NOMO-1 (cell line): ENCODE results near the gene TFE3.

Source experiments
- DNase-seq, 2 experiments: peaks; one replicate each; lab custom pipeline; 2025; ENCODE audit not compliant: unreplicated experiment in 2 of 2; lab: John Stamatoyannopoulos, UW

The TFE3 gene, protein sequence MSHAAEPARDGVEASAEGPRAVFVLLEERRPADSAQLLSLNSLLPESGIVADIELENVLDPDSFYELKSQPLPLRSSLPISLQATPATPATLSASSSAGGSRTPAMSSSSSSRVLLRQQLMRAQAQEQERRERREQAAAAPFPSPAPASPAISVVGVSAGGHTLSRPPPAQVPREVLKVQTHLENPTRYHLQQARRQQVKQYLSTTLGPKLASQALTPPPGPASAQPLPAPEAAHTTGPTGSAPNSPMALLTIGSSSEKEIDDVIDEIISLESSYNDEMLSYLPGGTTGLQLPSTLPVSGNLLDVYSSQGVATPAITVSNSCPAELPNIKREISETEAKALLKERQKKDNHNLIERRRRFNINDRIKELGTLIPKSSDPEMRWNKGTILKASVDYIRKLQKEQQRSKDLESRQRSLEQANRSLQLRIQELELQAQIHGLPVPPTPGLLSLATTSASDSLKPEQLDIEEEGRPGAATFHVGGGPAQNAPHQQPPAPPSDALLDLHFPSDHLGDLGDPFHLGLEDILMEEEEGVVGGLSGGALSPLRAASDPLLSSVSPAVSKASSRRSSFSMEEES

DNA sequence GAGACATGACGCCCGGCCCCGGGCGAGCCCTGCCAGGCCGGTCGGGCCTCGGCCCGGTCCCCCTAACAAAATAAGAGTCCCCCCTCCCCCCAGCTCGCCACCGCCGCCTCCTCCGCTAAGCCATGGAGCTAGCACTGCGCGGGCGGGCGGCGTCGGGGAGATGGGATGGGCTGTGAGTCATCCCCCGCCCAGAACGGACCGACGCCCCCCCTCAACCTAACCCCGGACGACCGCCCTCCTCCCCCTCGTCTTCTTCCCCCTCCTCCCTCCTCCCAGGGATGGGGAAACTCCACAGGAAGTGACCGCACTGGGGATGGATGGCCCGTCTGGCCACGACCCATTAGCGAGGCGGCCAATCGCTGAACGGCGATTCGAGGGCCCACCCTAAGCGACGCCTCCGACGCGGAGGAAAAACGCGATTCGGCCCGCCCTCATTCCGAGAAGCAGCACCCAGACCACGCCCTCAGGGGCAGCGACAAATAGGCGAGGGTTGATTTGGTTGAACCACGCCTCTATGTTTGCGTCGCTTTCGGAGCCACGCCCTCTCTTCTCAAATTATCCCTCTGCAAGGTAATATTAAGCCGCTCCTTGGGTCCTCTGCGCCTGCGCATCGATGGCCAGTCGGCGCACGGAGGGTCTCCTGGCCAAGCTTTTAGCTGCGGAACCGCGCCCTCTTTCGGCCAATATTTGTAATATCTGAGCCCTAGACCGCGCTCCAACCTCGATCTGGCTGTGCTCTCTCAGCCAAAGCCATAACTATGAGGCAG is at the start of gene TFE3:
TSS of gene TFE3 (minus strand) at position 138 of the 767 bp plus-strand sequence. CDS start at position 7, 131 bp downstream.
- DNase-seq: peak; percentile 92 to 97

DNA sequence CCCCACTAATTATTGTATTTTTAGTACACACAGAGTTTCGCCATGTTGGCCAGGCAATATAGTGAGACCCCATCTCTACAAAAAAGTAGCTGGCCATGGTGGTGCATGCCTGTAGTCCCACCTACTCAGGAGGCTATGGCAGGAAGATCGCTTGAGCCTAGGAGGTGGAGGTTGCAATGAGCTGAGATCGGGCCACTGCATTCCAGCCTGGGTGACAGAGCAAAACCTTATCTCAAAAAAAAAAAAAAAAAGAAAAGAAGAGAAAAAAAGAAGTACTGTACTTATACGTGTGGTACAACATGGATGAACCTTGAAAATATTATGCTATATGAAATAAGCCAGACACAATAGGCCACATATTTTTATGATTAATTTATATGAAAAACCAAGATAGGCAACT is 46.4 kb upstream of the TFE3 start:
- DNase-seq: no peak

DNA sequence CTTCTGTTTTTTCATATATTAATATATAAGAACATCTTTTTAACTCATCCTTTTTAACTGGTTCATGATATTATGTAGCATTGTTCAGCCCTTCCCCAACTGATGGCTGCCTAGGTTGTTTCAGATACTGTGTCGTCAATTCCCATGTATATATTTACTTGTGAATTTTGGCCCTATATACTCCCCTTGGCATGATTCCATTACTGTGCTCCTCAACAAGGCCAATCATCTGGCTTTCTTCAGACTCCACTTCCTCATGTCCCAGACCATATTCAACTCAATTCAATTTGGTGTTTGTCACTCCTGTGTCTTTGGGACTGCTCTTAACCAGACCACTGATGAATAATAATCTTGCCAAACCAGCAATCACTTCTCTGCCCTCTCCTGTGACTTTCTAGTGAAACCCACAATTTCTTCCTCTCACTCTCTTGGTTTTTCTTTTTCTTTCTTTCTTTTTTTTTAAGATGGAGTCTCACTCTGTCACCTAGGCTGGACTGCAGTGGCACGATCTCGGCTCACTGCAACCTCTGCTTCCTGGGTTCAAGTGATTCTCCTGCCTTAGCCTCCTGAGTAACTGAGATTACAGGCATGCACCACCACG is 39.2 kb upstream of the TFE3 start:
- no peak for DNase-seq

DNA sequence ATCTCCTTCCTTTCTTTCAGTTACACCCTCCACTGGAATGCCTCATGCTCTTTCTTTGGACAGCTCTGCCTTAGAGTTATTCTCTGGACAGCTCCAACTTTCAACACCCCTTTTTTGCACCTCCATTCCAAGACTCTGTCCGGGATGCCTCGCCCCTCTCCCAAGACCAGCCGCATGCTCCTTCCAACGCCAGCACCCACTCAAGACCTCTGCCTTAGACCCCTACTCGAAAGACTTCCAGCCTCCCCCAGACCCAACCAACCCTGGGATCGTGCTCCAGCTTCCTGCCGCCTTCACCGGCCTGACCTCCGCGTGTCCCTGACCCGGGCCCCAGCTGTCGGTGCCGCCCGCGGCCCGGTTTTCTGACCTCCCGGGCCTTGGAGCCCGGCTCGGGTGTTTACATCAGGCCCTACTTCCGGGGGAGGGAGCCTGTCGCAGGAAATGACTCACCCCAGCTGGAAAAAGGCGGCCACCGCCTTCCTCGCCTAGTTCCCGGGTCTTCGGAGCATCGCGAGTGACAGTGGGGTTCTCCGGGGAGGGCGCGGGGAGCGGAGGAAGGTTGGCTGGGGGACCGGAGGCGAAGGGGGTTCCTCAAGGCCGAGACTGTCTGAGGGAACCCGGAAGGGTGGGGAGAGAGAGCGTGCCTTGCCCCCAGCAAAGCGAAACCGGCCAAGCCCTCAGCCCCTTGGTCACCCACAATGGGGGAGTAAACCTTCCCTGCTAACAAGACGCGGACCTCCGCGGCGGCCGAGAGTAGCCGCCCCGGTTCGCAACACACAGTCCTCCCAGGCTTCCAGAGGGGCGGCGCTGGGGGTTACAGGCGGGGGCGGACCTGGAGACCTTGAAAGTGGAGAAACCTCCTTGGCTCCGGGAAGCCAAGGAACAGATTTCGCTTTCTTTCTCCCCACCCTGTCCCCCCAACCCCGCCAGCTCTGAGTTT is 36.6 kb upstream of the TFE3 start, which contains the start of gene WDR45:
TSS of gene WDR45 (minus strand) at position 399 of the 940 bp plus-strand sequence. CDS start 1,792 bp downstream, outside the sequence.
- peak; percentile 47 to 56 for DNase-seq

DNA sequence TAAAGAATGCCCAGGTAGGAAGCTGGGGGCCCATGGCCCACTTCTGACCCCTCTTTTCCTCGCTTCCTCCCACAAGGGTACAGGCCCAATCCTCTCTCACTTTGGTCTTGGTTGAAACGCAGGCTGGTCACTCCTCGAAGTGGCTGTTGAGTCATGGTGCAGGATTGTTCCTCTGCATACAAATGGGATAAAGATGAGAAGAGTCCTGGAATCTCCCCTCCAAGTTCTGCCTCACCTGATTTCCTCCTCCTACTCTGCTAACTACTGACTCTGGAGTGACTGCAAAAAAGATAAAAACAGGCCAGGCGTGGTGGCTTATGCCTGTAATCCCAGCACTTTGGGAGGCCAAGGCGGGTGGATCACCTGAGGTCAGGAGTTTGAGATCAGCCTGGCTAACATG is 34.8 kb upstream of the TFE3 start:
- no peak for DNase-seq

DNA sequence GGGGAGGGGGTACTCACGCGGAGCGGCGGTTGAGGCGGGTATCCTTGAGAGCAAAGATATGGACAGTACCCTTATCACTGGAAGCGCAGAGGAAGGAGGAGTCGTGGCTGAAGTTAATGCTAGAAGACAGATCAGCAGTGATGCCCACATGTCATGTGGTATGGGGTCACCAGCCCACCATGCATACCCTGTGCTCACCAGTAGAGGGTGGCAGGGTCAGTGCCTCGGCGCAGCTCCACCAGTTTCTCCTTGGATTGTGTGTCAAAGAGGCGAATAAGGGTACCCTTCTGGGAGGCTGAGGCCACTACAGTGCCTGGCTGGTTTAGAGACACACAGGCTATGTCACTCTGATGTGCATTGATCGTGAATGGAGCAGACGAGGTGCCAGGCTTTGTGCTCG is 32.2 kb upstream of the TFE3 start:
- no peak for DNase-seq

DNA sequence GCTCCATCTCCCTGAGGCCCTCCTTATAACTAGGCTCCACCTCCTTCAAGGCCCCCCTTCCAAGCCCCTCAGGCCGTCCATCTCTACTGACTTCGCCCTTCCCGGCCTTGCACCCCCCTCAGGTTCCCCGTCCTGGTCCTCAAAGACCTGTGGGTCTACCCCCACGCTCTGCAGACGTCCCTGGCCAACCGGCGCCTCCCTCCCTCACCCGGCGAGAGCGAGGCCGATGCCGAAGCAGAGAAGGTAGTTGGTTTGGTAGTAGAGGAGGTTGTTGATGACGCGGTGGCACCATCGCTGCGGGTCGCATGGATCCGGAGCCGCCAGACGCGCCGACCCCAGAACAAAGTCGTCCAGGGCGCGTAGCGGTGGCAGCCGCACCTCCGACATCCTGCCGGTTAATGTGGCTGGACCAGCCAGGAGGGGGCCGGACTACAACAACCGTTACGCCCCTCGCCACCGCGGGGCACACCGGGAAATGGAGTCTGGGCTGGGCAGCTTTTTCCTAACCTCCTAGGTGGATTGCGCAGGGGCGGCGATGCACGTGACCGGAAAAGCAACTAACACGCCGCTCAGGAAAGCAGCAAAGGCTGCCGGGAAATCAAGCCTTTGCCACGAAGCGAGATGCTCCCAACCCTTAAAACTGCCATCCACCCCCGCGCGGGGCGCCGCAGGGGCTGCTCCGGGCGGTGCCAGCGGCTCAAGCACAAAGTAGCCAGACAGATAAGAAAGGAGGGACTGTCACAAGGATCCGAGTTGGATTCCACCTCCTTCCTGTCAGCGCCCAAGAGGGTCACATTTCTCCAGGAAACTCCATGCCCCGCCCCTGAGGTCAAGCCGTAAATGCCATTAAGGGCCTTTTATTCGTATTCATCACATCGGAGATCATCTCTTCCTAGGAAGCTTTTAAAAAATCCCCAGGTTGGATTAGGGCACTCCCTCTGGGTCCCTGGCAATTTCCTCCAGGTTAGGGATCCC is 30.7 kb upstream of the TFE3 start, which contains the start of gene PRAF2:
TSS of gene PRAF2 (minus strand) at position 402 of the 975 bp plus-strand sequence. CDS start at position 387, 15 bp downstream.
- peak; percentile 23 to 43 for DNase-seq

DNA sequence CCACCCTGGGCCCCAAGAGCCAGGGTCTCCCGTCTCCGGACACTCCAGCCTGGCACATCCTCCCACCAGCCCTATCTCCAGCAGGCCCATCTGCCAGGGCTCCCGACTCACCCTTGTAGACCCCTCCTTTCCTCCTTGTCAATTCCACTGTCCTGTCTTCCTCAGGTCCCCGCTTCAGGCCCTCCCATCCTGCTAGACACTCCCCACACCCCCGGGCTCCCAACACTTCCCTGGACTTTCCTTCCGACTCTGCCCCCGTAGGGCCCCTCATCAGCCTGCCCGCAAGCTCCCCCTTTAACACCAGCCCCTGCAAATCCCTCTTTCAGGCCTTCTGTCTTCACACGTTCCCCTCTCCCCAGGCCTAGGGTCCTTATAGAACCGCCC is 29.5 kb upstream of the TFE3 start:
- no peak for DNase-seq

DNA sequence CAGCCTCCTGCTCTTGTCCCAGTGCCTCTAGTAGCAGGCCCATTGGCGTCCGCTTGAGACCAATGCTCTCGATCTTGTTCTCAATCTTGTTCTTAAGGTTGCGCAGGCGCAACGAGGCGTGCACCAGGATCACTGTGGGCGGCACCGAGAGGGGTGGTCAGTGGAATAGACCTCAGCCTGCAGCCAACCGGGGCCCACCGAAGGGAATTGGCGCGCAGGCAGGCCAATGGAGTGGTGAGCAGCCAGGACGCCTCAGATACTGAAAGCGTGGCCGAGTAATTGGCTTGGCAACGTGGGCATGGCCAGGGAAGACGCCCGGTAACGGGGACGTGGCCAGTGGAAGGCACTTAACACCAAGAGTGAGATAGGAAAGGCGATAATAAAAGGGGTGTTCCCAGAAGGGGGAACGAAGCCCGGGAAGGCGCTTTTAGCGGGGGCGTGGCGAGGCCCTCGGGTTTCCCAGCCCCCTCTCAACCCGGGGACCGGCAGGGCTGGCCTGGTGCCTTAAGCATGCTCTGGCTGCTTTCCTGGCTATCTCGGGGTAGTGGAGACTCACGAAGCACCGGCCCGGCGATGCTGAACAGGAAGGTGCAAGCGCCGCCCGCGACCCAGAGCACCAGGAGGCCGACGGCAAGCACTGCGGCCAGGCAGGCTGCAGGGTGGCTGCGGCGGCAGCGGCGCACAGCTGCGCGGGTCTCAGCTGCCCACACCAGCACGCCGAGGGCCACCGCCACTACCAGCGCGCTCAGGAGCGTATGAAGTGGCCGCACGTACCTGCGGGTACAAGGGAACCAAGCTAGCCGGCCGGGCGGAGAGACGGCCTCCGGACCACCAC is 28.9 kb upstream of the TFE3 start:
- DNase-seq: no peak

DNA sequence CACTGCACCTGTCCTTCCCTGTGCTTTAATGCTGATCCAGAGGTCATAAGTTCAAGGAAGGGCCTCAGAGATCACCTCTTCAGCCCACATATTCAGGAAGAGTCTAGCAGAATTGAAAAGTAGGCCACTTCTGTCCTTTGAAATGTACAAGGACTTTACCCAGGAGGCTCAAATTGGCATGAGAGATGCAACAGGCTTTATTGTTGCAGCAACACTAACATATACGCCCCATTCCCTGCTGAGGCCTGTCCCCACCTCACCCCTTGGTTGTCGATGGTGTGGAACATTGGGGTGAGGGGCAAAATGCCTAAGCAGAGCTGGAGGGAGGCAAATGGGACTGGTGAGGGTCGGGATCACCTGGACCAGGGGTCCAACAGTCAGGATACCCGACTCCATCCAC is 27.8 kb upstream of the TFE3 start:
- DNase-seq: no peak

DNA sequence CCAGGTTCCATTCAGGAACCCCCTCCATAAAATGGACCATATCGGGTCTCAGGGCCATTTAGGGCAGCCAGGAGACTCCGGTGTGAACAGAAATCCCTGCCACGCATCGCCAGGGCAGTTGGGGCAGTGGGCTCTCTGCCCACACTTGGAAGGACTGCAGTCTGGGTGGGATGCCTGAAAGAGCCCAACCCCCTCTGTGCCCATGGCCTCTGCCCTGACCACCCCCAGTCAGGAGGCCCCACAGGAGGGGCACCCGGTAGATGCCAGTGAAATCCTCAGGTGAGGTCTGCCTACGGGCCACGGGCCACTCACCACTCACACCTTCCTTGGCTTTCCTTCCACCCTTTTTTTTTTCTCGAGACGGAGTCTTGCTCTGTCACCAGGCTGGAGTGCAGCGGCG is 25.9 kb upstream of the TFE3 start:
- DNase-seq: no peak

DNA sequence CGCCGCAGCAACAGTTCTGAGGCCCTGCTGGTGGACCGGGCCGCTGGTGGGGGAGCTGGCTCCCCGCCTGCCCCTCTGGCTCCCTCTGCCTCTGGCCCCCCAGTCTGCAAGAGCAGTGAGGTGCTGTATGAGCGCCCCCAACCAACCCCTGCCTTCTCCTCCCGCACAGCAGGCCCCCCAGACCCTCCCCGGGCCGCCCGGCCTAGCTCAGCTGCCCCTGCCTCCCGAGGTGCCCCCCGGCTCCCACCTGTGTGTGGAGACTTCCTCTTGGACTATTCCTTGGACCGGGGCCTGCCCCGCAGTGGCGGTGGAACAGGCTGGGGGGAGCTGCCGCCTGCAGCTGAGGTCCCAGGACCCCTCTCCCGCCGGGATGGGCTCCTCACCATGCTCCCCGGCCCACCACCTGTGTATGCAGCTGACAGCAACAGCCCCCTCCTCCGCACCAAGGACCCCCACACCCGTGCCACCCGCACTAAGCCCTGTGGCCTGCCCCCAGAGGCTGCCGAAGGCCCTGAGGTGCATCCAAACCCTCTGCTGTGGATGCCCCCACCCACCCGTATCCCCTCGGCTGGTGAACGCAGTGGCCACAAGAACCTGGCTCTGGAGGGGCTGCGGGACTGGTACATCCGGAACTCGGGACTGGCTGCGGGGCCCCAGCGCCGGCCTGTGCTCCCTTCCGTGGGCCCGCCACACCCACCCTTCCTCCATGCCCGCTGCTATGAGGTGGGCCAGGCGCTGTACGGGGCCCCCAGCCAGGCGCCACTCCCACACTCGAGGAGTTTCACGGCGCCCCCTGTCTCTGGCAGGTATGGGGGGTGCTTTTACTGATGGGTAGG is 24.3 kb upstream of the TFE3 start:
- no peak for DNase-seq

DNA sequence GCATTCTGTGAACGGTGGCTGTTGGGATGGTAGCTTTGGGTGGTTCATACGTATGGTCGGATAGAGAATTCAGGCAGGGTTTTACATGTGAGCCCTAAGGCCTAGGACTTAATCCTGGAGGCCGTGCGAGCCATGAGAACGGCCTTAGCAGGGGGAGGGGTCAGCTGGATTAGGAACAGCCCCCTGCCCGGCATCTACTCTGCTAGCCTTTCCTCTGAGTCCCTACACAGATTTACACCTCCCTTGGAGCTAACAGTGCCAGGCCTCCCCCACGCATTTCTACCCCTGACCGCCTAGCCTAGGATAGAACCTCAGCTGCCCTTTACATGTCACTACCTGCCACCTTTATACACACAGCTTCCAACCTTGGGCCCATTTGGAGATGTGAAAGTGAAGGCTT is 23.5 kb upstream of the TFE3 start:
- DNase-seq: no peak

DNA sequence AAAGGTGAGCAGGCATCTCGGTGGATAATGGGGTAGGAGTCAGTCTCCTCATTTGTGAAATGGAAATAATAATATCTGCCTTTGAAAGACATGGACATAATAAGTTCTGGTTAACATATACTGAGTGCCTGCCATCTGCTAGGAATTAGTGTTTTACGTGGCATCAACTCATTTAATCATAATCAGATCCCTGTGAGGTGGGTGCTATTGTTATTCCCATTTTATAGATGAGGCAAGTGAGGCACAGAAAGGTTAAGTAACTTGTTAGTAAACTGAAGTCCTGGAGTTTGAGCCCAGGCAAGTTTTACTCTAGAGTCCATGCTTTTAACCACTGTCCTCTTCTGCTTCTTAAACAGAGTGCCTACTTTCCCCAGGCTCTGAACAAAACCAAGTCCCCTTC is 23.1 kb upstream of the TFE3 start:
- no peak for DNase-seq

DNA sequence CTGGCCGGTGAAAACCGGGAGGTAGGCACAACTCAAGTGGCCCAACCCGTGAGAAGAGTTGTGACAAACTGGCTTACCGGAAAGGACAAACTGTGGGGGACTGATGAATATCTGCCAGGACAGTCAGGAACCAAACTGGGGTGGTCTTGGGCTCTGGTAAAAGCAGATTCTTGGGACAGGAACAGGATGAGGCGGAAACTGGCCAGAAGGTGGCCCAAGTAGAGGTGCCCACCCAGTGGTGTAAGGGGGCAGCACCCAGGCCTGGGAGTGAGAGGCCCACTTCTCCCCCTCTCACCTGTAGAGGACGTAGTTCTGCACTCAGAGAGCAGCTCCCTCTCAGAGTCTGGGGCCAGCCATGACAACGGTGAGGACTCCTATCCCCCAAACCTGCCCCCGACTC is 21.6 kb upstream of the TFE3 start:
- no peak for DNase-seq

DNA sequence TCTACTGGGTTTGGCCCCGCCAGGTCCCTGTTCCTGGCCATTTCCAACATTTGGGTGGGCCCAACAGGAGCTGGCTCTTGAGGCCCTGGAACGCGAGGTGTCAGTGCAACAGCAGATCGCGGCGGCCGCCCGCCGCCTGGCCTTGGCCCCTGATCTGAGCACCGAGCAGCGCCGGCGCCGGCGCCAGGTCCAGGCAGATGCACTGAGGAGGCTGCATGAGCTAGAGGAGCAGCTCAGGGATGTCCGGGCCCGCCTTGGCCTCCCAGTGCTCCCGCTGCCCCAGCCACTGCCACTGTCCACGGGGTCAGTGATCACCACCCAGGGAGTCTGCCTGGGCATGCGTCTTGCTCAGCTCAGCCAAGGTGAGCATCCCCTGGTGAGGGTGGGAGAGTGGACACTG is 21.1 kb upstream of the TFE3 start:
- no peak for DNase-seq

DNA sequence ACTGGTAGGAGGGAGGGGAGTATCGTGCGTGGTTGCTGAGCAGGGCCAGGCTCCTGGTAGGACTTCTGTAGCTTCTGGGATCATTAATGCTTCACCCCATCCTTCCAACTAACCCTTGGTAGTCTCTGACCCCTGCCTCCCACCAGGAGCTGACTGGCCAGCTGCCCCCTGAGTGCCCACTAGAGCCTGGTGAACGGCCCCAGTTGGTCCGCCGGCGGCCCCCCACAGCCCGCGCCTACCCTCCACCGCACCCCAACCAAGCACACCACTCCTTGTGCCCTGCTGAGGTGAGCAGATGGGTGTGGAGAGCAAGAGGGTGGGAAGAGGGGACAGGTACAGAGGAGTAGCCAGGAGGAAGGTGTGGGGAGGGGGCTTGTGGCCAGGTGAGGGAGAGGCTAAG is 20.6 kb upstream of the TFE3 start:
- DNase-seq: no peak
